22Rv1 (cell line): ENCODE results near the gene MEIS3.

ENCODE experiments used
- H3K27ac ChIP-seq: fragments of 450-650 bp; 2 replicates; pipeline ENCODE4 v1.5.1; 2017
- CTCF ChIP-seq: fragments of 450-650 bp; IDR thresholded peaks from 2 replicates; pipeline ENCODE4 v1.5.1; 2017; ENCODE audit warnings: mild to moderate bottlenecking
- ZFX ChIP-seq: fragments of 450-650 bp; IDR thresholded peaks from 2 replicates; pipeline ENCODE4 v1.6.1; 2017; ENCODE audit warnings: antibody characterized with exemption, borderline replicate concordance

MEIS3 gene

GRCh38 chr19:47427241-47428176 lies 8.2 kb upstream of the MEIS3 start:
- peak overlapping the region; percentile 65 for H3K27ac ChIP-seq
- no peak for TF ChIP-seq ZFX
- peak; percentile 89 for TF ChIP-seq CTCF

- H3K27ac ChIP-seq = no peak overlapping the region
- no peak for TF ChIP-seq CTCF
- no peak for TF ChIP-seq ZFX
Observed at GRCh38 chr19:47423203-47423882, 4.0 kb upstream of the MEIS3 start.

GRCh38 chr19:47422417-47423163 lies 3.3 kb upstream of the MEIS3 start:
- TF ChIP-seq ZFX = no peak
- no peak for TF ChIP-seq CTCF
- no peak overlapping the region for H3K27ac ChIP-seq

GRCh38 chr19:47421844-47422395 lies 2.6 kb upstream of the MEIS3 start:
- H3K27ac ChIP-seq = no peak overlapping the region
- no peak for TF ChIP-seq ZFX
- TF ChIP-seq CTCF = no peak

GRCh38 chr19:47421244-47421786 lies 2.0 kb upstream of the MEIS3 start:
- H3K27ac ChIP-seq = no peak overlapping the region
- TF ChIP-seq CTCF (no peak), ZFX (no peak)

GRCh38 chr19:47419789-47420188 lies 462 bp upstream of the MEIS3 start:
- H3K27ac ChIP-seq = no peak overlapping the region
- TF ChIP-seq ZFX (no peak), CTCF (no peak)
